ENCODE results near the gene STAT3. TPM values are rescaled to one million over a fixed set of nuclear protein-coding genes. Genes with fewer than 3 reads are reported as not detected.

Gene STAT3
- total and polyA plus RNA-seq, 2 of the 13 experiments (the other 11 are each of a cell fraction or from before 2014, with no cell fraction given) = 61.8 to 62.4 TPM

- TF ChIP-seq ERF (CRISPR knock-in tag; IDR thresholded peaks at IDR 0.05) = peak; percentile 96
- no peak; the same call in 1 of the 2 replicates for TF ChIP-seq PHF8 (CRISPR knock-in tag; IDR thresholded peaks at IDR 0.05)
- TF ChIP-seq ZNF292 (CRISPR knock-in tag; IDR thresholded peaks at IDR 0.05; ENCODE audit: borderline replicate concordance, low read depth) = no peak
- TF ChIP-seq ZNF839 (CRISPR knock-in tag; IDR thresholded peaks at IDR 0.05; ENCODE audit: borderline replicate concordance) = no peak
- TF ChIP-seq NFE2 (CRISPR knock-in tag; IDR thresholded peaks at IDR 0.05) = no peak
- TF ChIP-seq ZHX1 (CRISPR knock-in tag; IDR thresholded peaks at IDR 0.05; ENCODE audit: low read depth) = peak; percentile 67; the same call in 1 of the 2 replicates
- TF ChIP-seq ZC3H13 (CRISPR knock-in tag; IDR thresholded peaks at IDR 0.05) = no peak
- TF ChIP-seq ZFYVE20 (CRISPR knock-in tag; IDR thresholded peaks at IDR 0.05; ENCODE audit: borderline replicate concordance, low read depth) = no peak
- TF ChIP-seq PAWR (CRISPR knock-in tag; IDR thresholded peaks at IDR 0.05; ENCODE audit: borderline replicate concordance) = no peak
- no peak for TF ChIP-seq ZNF629 (CRISPR knock-in tag; conservative IDR thresholded peaks at IDR 0.05)
- TF ChIP-seq PREB (CRISPR knock-in tag; IDR thresholded peaks at IDR 0.05) = no peak
- TF ChIP-seq SNAPC4 (CRISPR knock-in tag; IDR thresholded peaks at IDR 0.05) = no peak
- TF ChIP-seq SMAD3 (CRISPR knock-in tag; IDR thresholded peaks at IDR 0.05) = 0 out of 2 replicates have a peak, but pooled peaks have one; percentile 57
- TF ChIP-seq MYC (CRISPR knock-in tag; IDR thresholded peaks at IDR 0.05; ENCODE audit: borderline replicate concordance) = peak; percentile 38; the same call in 1 of the 2 replicates
- peak; percentile 52 for TF ChIP-seq ZFP36 (IDR thresholded peaks at IDR 0.05; ENCODE audit: borderline replicate concordance, low read depth, low read length, partially characterized antibody)
- peak; percentile 74 to 93; a peak in 3 of 4 replicates for TF ChIP-seq HMGXB4 (CRISPR knock-in tag; IDR thresholded peaks at IDR 0.05; ENCODE audit: borderline replicate concordance in 1 of 2, low read depth in 1 of 2)
- TF ChIP-seq PCBP1 (IDR thresholded peaks at IDR 0.05; ENCODE audit: borderline replicate concordance, low read depth, low read length) = no peak
Observed at GRCh38 chr17:42322382-42323267, 65.6 kb downstream of the STAT3 start (continued).
